H1 (cell line): Measurements from ENCODE around the gene CGNL1. TPM values are rescaled to one million over a fixed set of nuclear protein-coding genes. Genes with fewer than 3 reads are reported as not detected.
A peak's percentile ranks its signal among the peaks of the same experiment; 100 is the strongest.

Experiments
- CTCF ChIA-PET: fragments of 300-600 bp; sonication (Branson Sonifier 250); formaldehyde crosslinking; loops from one replicate; lab custom pipeline; 2021; ENCODE audit not compliant: partially characterized antibody; lab: Charles Lee
- POLR2A ChIA-PET: fragments of 300-600 bp; sonication (Branson Sonifier 250); formaldehyde crosslinking; loops from one replicate; lab custom pipeline; 2021; ENCODE audit warnings: inconsistent platforms; ENCODE audit not compliant: partially characterized antibody; lab: Charles Lee
- DNase-seq, 2 experiments: peaks; one replicate each; pipeline versions ENCODE4 v3.0.0 to v3.0.0-alpha.2; 2010 to 2022; ENCODE audit warnings: low spot score in 2 of 2, low read depth in 1 of 2, mixed read lengths in 1 of 2
- FAIRE-seq: peaks from 2 replicates; lab custom pipeline; 2011; peaks lifted over from hg19 to GRCh38; lab: Jason Lieb, UNC
- H2AFZ ChIP-seq: 2 replicates; pipeline ENCODE4 v1.8.1; 2012; ENCODE audit warnings: low read length, inconsistent platforms
- H2AK5ac ChIP-seq: 2 replicates; pipeline ENCODE4 v1.6.1; 2013; ENCODE audit warnings: low read depth, low read length
- H2BK120ac ChIP-seq: replicated peaks from 2 replicates; pipeline ENCODE3; 2013; ENCODE audit warnings: low read depth, low read length, inconsistent platforms
- H2BK12ac ChIP-seq: 2 replicates; pipeline ENCODE4 v1.6.1; 2013; ENCODE audit warnings: low read depth, low read length
- H2BK15ac ChIP-seq: 2 replicates; pipeline ENCODE4 v1.6.1; 2013; ENCODE audit warnings: low read length
- H2BK20ac ChIP-seq: 2 replicates; pipeline ENCODE4 v1.6.1; 2013; ENCODE audit warnings: low read length
- H2BK5ac ChIP-seq: 2 replicates; pipeline ENCODE4 v1.6.1; 2013; ENCODE audit warnings: low read depth, low read length
- H3K14ac ChIP-seq: 2 replicates; pipeline ENCODE4 v1.6.1; 2013; ENCODE audit warnings: inconsistent platforms; ENCODE audit not compliant: insufficient read length
- H3K18ac ChIP-seq: 2 replicates; pipeline ENCODE4 v1.6.1; 2013; ENCODE audit warnings: low read length; ENCODE audit errors: extremely low read depth
- H3K23ac ChIP-seq: 2 replicates; pipeline ENCODE4 v1.6.1; 2013; ENCODE audit warnings: inconsistent platforms; ENCODE audit not compliant: insufficient read length
- H3K23me2 ChIP-seq: 2 replicates; pipeline ENCODE4 v1.6.1; 2013; ENCODE audit warnings: low read depth, low read length
- H3K27ac ChIP-seq: 2 replicates; pipeline ENCODE4 v1.6.1; 2011; ENCODE audit warnings: low read depth, low read length, inconsistent platforms
- H3K27me3 ChIP-seq, 4 experiments: replicated peaks in 1 of 4; 1 replicate in 1 of 4; 2 replicates in 3 of 4; pipeline versions ENCODE4 v1.6.1 to v1.8.1; 2011 to 2013; ENCODE audit warnings: low read length in 3 of 4, mild to moderate bottlenecking in 3 of 4, inconsistent platforms in 2 of 4, mixed read lengths in 2 of 4, moderate library complexity in 1 of 4; ENCODE audit not compliant: control insufficient read depth in 3 of 4, insufficient read depth in 3 of 4; ENCODE audit errors: extremely low read depth in 1 of 4
- H3K36me3 ChIP-seq, 4 experiments: 2 replicates each; pipeline versions ENCODE4 v1.6.1 to v1.8.1; 2011 to 2013; ENCODE audit warnings: mild to moderate bottlenecking in 4 of 4, low read length in 3 of 4, moderate library complexity in 2 of 4, control low read depth in 1 of 4, inconsistent platforms in 1 of 4; ENCODE audit not compliant: insufficient read depth in 4 of 4, control insufficient read depth in 2 of 4
- H3K4ac ChIP-seq: replicated peaks from 2 replicates; pipeline ENCODE3; 2013; ENCODE audit warnings: low read length, low read depth, mixed read lengths, inconsistent platforms; ENCODE audit not compliant: insufficient read length
- H3K4me1 ChIP-seq, 4 experiments: replicated peaks in 1 of 4; 1 replicate in 1 of 4; 2 replicates in 3 of 4; pipeline versions ENCODE4 v1.6.1 to v1.8.1; 2011 to 2013; ENCODE audit warnings: low read length in 3 of 4, inconsistent platforms in 2 of 4, mixed read lengths in 1 of 4; ENCODE audit not compliant: insufficient read depth in 4 of 4, control insufficient read depth in 3 of 4
- H3K4me2 ChIP-seq, 2 experiments: 2 replicates each; pipeline versions ENCODE4 v1.6.1 to v1.8.1; 2011 to 2013; ENCODE audit warnings: low read depth in 2 of 2, low read length in 2 of 2, control low read depth in 1 of 2, inconsistent platforms in 1 of 2, mild to moderate bottlenecking in 1 of 2; ENCODE audit not compliant: insufficient read depth in 1 of 2
- H3K4me3 ChIP-seq, 4 experiments: fragments of 200-600, 300-600 bp in 1 of 4; sonication (generic), shearing (Covaris generic), sonication (Bioruptor Twin) in 1 of 4; 2 replicates each; pipeline versions ENCODE4 v1.5.1 to v1.8.1; 2011 to 2016; ENCODE audit warnings: low read length in 4 of 4, low read depth in 3 of 4, control low read depth in 2 of 4, inconsistent platforms in 2 of 4, mild to moderate bottlenecking in 2 of 4, mixed read lengths in 1 of 4, moderate library complexity in 1 of 4; ENCODE audit not compliant: insufficient read depth in 2 of 4; ENCODE audit errors: extremely low read depth in 1 of 4
- H3K56ac ChIP-seq: replicated peaks from 2 replicates; pipeline ENCODE3; 2013; ENCODE audit warnings: low read depth, mild to moderate bottlenecking, mixed read lengths, low read length, inconsistent platforms; ENCODE audit not compliant: insufficient read length
- H3K79me1 ChIP-seq: 2 replicates; pipeline ENCODE4 v1.6.1; 2013; ENCODE audit warnings: low read depth, low read length, control low read depth
- H3K79me2 ChIP-seq, 2 experiments: 2 replicates each; pipeline versions ENCODE4 v1.6.1 to v1.8.1; 2012 to 2013; ENCODE audit warnings: low read length in 2 of 2, mild to moderate bottlenecking in 2 of 2, inconsistent platforms in 1 of 2; ENCODE audit not compliant: insufficient read depth in 2 of 2, control insufficient read depth in 1 of 2
- H3K9ac ChIP-seq, 4 experiments: replicated peaks in 1 of 4; 1 replicate in 1 of 4; 2 replicates in 3 of 4; pipeline versions ENCODE4 v1.6.1 to v1.8.1; 2011 to 2013; ENCODE audit warnings: low read depth in 3 of 4, low read length in 3 of 4, control low read depth in 2 of 4, mild to moderate bottlenecking in 2 of 4, moderate library complexity in 2 of 4, inconsistent platforms in 1 of 4; ENCODE audit errors: extremely low read depth in 1 of 4
- H3K9me3 ChIP-seq, 2 experiments: 2 replicates each; pipeline versions ENCODE4 v1.6.1 to v1.8.1; 2012 to 2013; ENCODE audit warnings: mild to moderate bottlenecking in 2 of 2, moderate library complexity in 2 of 2, control low read depth in 1 of 2, inconsistent platforms in 1 of 2, low read depth in 1 of 2, low read length in 1 of 2, mixed read lengths in 1 of 2; ENCODE audit not compliant: insufficient read depth in 2 of 2
- H4K20me1 ChIP-seq, 2 experiments: replicated peaks in 1 of 2; 2 replicates each; pipeline versions ENCODE3 to v1.8.1; 2011 to 2013; ENCODE audit warnings: inconsistent platforms in 2 of 2, low read length in 2 of 2, mild to moderate bottlenecking in 1 of 2; ENCODE audit not compliant: insufficient read depth in 2 of 2, control insufficient read depth in 1 of 2
- H4K5ac ChIP-seq: 2 replicates; pipeline ENCODE4 v1.6.1; 2013; ENCODE audit warnings: low read length, low read depth, mixed read lengths, inconsistent platforms; ENCODE audit not compliant: insufficient read length
- H4K8ac ChIP-seq: 2 replicates; pipeline ENCODE4 v1.8.0; 2013; ENCODE audit warnings: mild to moderate bottlenecking, moderate library complexity, low read length, inconsistent platforms; ENCODE audit not compliant: insufficient read depth; ENCODE audit errors: extremely low read depth
- H4K91ac ChIP-seq: replicated peaks from 2 replicates; pipeline ENCODE3; 2013; ENCODE audit warnings: low read length, mixed read lengths, inconsistent platforms; ENCODE audit not compliant: insufficient read length
- ATF3 ChIP-seq: IDR thresholded peaks from 2 replicates; pipeline ENCODE4 v1.6.1; 2011; ENCODE audit warnings: low read depth, mild to moderate bottlenecking, low read length; ENCODE audit not compliant: insufficient read depth
- BCL11A ChIP-seq, 2 experiments: IDR thresholded peaks; one replicate each; pipeline ENCODE4 v1.6.1; 2011; ENCODE audit warnings: low read depth in 2 of 2, low read length in 2 of 2, mild to moderate bottlenecking in 2 of 2
- EP300 ChIP-seq, 2 experiments: IDR thresholded peaks; 1 replicate in 1 of 2; 2 replicates in 1 of 2; pipeline ENCODE4 v1.6.1; 2011 to 2012; ENCODE audit warnings: low read depth in 2 of 2, low read length in 2 of 2, mild to moderate bottlenecking in 2 of 2, borderline replicate concordance in 1 of 2, inconsistent platforms in 1 of 2, moderate library complexity in 1 of 2
- HDAC2 ChIP-seq, 2 experiments: fragments of 300-600 bp in 1 of 2; sonication (generic) in 1 of 2; IDR thresholded peaks; 2 replicates each; pipeline ENCODE4 v1.6.1; 2011 to 2012; ENCODE audit warnings: low read depth in 2 of 2, low read length in 2 of 2, mild to moderate bottlenecking in 2 of 2, moderate library complexity in 2 of 2, borderline replicate concordance in 1 of 2, inconsistent platforms in 1 of 2
- KDM1A ChIP-seq: fragments of 200-600, 300-600 bp; sonication (generic); IDR thresholded peaks from 2 replicates; pipeline ENCODE4 v1.7.1; 2016; ENCODE audit warnings: mild to moderate bottlenecking, low read length, borderline replicate concordance
- RBBP5 ChIP-seq: IDR thresholded peaks from 2 replicates; pipeline ENCODE4 v1.7.1; 2012; ENCODE audit warnings: low read depth, mild to moderate bottlenecking, inconsistent platforms, low read length, moderate library complexity, borderline replicate concordance
- TEAD4 ChIP-seq: IDR thresholded peaks from 2 replicates; pipeline ENCODE4 v1.6.1; 2012; ENCODE audit warnings: low read depth, low read length, inconsistent platforms, mixed read lengths
- WGBS, 2 experiments: shearing (Covaris generic) in 1 of 2; methylation state at CpG; one replicate each; pipeline versions ENCODE4 v1.1.6 to v1.1.7; 2013 to 2015; ENCODE audit warnings: low lambda C conversion rate in 2 of 2, mixed read lengths in 2 of 2, inconsistent platforms in 1 of 2, low coverage in 1 of 2, missing lambda C conversion rate in 1 of 2; ENCODE audit not compliant: insufficient replicate concordance in 2 of 2, insufficient coverage in 1 of 2, insufficient read length in 1 of 2; ENCODE audit errors: extremely low coverage in 1 of 2, missing lambda C conversion rate in 1 of 2; 5-methylcytosine and 5-hydroxymethylcytosine counted together
- polyA plus RNA-seq, 7 experiments: library from polyadenylated mRNA; depleted of rRNA in 3 of 7; stranded (reverse) in 5 of 7; unstranded in 2 of 7; fragments of >200 nt in 5 of 7; fragments of 200-250 nt in 2 of 7; gene quantifications; 1 replicate in 5 of 7; 2 replicates in 1 of 7; 4 replicates in 1 of 7; pipeline versions ENCODE4 v1.2.1 to v1.2.3, GENCODE V29; 2011 to 2013; ENCODE audit warnings: missing spikeins in 2 of 7, mixed read lengths in 2 of 7
- total RNA-seq: library from RNA; stranded (reverse); fragmentation: NEBNext Ultra II Directional; extraction: Animal tissue kit (Norgen Biotek cat#: 25700); gene quantifications from 2 replicates; pipeline ENCODE4 v1.2.1, GENCODE V29; 2021

Gene CGNL1
- total and polyA plus RNA-seq, 2 of the 8 experiments (the other 6 are each of a cell fraction or from before 2014, with no cell fraction given), result 21.8 to 75.6 TPM

GRCh38 chr15:57391537-57391936 lies 15.2 kb downstream of the CGNL1 start:
- Histone ChIP-seq H3K9ac (no peak overlapping the region), H3K79me1 (peaks cover 20% of the 10 kb centered on the region), H3K27ac (no peak overlapping the region), H3K18ac (no peak overlapping the region), H3K4me2 (no peak overlapping the region), H3K23ac (no peak overlapping the region), H4K20me1 (peaks cover 0 to 4% of the 10 kb centered on the region in 2 experiments), H3K27me3 (no peaks in the 10 kb centered on the region), H2AFZ (no peak overlapping the region), H3K4me3 (no peak overlapping the region), H2BK5ac (no peak overlapping the region), H3K4ac (no peak overlapping the region), H2BK15ac (no peak overlapping the region), H3K14ac (no peak overlapping the region), H4K91ac (no peak overlapping the region), H2BK120ac (no peak overlapping the region), H3K4me1 (peaks cover 8 to 28% (median 20%) of the 10 kb centered on the region in 4 experiments; a peak in 5 of 7 replicates), H3K56ac (no peak overlapping the region), H3K36me3 (peaks cover 0 to 13% (median 0%) of the 10 kb centered on the region in 4 experiments; a peak in 1 of 8 replicates), H2BK20ac (no peak overlapping the region), H2BK12ac (no peak overlapping the region), H3K9me3 (no peaks in the 10 kb centered on the region), H3K23me2 (peaks cover 3% of the 10 kb centered on the region; the same call in 1 of the 2 replicates), H2AK5ac (no peak overlapping the region), H3K79me2 (peaks cover 8 to 91% of the 10 kb centered on the region in 2 experiments; a peak in 3 of 4 replicates), H4K5ac (no peak overlapping the region), H4K8ac (no peak overlapping the region)
- peak; percentile 50 for FAIRE-seq
- ChIA-PET CTCF (interaction anchor here (0.9 to 2.2 kb wide), 3 partner anchors 19 to 51 kb away, joined by 3 to 6 read pairs (median 5); no protein-coding TSS in a partner anchor), POLR2A (interaction anchor here (9.3 kb wide), 1 partner anchor 19 kb away, joined by 103 read pairs; no protein-coding TSS in a partner anchor)
- DNase-seq, result no peak
- 84% methylated on average over 2 of the region's 2 CpGs; no CpG with 5 or more reads in 1 of the 2 experiments for WGBS, 2 experiments
- TF ChIP-seq BCL11A (IDR thresholded peaks at IDR 0.05; ENCODE audit: low read depth in 2 of 2, low read length in 2 of 2) (no peak), TEAD4 (no peak), KDM1A (peak; percentile 87), ATF3 (no peak), RBBP5 (no peak), HDAC2 (IDR thresholded peaks at IDR 0.05; ENCODE audit: borderline replicate concordance in 1 of 2, low read depth in 2 of 2, low read length in 2 of 2) (0 out of 4 replicates have a peak, but pooled peaks of 1 of the 2 experiments have one; percentile 26), EP300 (IDR thresholded peaks at IDR 0.05; ENCODE audit: borderline replicate concordance in 1 of 2, low read depth in 2 of 2, low read length in 2 of 2) (no peak)
